ENCODE measurements around the gene RFT1. TPM values are rescaled to one million over a fixed set of nuclear protein-coding genes. Genes with fewer than 3 reads are reported as not detected.

RFT1 gene
- total and polyA plus RNA-seq, 2 of the 13 experiments (the other 11 are each of a cell fraction or from before 2014, with no cell fraction given), result 23.2 to 37.0 TPM

- TF ChIP-seq USF2 (IDR thresholded peaks at IDR 0.05; ENCODE audit: low read depth, low read length) (no peak), USF2 (CRISPR knock-in tag; IDR thresholded peaks at IDR 0.05; ENCODE audit: borderline replicate concordance) (no peak), MNT (IDR thresholded peaks at IDR 0.05) (peak; percentile 46; the same call in 1 of the 2 replicates), ZSCAN5A (CRISPR knock-in tag; IDR thresholded peaks at IDR 0.05; ENCODE audit: borderline replicate concordance) (peak; percentile 53; the same call in 1 of the 2 replicates), ARID2 (CRISPR knock-in tag; IDR thresholded peaks at IDR 0.05; ENCODE audit: borderline replicate concordance) (no peak), ZKSCAN5 (CRISPR knock-in tag; IDR thresholded peaks at IDR 0.05) (no peak), SALL2 (CRISPR knock-in tag; IDR thresholded peaks at IDR 0.05) (peak; percentile 85), PHF20 (CRISPR knock-in tag; IDR thresholded peaks at IDR 0.05) (no peak), ZNF563 (CRISPR knock-in tag; IDR thresholded peaks at IDR 0.05) (no peak; the same call in 1 of the 2 replicates), ZNF564 (CRISPR knock-in tag; IDR thresholded peaks at IDR 0.05) (peak; percentile 96), ZBTB10 (CRISPR knock-in tag; IDR thresholded peaks at IDR 0.05; ENCODE audit: borderline replicate concordance) (no peak), ZNF556 (CRISPR knock-in tag; IDR thresholded peaks at IDR 0.05; ENCODE audit: borderline replicate concordance) (no peak), EP300 (IDR thresholded peaks at IDR 0.05; ENCODE audit: low read depth in 2 of 2, low read length in 2 of 2) (0 out of 4 replicates have a peak, but pooled peaks of 1 of the 2 experiments have one; percentile 15), EP300 (CRISPR knock-in tag; IDR thresholded peaks at IDR 0.05; ENCODE audit: borderline replicate concordance) (peak; percentile 49; the same call in 1 of the 2 replicates), RORA (CRISPR knock-in tag; IDR thresholded peaks at IDR 0.05) (no peak), ZNF281 (CRISPR knock-in tag; IDR thresholded peaks at IDR 0.05; ENCODE audit: borderline replicate concordance) (peak; percentile 93)
Measured at GRCh38 chr3:53170325-53171063, 40.3 kb upstream of the RFT1 start (continued).
